Measurements from ENCODE around the gene ARHGEF16.
A peak's percentile ranks its signal among the peaks of the same experiment; 100 is the strongest.

ARHGEF16 gene

GRCh38 chr1:3420218-3420951 is 34.1 kb upstream of the ARHGEF16 start:
- intact Hi-C loops (cut with DNase I) = loop anchor here (5.0 to 10.0 kb wide), 3 partner anchors 408 to 1006 kb away; partner anchors contain the start of gene PEX10
- DNase-seq = no peak

- intact Hi-C loops (cut with DNase I) = loop anchor here (5.0 to 10.0 kb wide), 3 partner anchors 410 to 1008 kb away; partner anchors contain the start of gene PEX10
- peak in 1 of 10 donors; percentile 21 for DNase-seq
Observed at GRCh38 chr1:3422638-3423037, 31.8 kb upstream of the ARHGEF16 start.

GRCh38 chr1:3423245-3423829 is 31.1 kb upstream of the ARHGEF16 start:
- DNase-seq = peak; percentile 45 to 95 (median 60)

DNA sequence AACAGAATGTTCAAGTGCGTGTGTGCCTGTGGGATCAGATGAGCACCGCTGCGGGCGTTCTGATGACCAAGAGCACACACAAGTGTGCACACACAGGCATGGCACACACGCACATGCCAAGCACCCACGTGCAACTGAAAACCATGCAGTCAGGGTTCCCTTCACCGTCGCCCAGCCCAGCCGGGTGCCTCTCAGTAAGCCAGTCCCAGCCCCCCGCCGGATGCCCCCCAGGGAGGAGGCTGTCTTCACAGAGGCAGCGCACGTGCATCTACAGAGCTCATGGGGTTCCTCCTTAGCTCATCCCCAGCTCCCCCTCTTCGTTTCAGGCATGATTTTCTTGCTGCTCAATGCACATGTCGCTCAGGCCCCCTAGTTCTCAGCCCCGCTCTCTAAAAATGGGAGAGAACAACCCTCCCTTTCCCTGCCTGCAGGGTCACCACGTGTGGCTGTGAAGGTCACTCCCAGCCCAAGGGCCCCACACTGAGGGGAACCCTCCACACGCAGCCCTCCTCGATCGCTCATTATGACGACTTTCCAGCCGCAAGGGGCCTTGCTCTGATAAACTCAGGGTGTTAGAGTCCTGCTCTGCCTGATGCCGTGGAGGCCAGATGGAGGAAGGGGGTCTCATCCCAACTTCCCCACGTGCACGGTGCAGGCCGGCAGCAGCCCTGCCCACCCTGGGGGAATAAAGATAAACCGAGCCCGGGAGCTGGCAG is 30.4 kb upstream of the ARHGEF16 start:
- intact Hi-C loops (cut with DNase I) = loop anchor here (1.0 to 10.0 kb wide), 4 partner anchors 412 to 1009 kb away; partner anchors contain the start of gene PEX10
- DNase-seq = peak in 1 of 10 donors; percentile 86

More at GRCh38 chr1:3423245-3423829, 31.1 kb upstream of the ARHGEF16 start:
- intact Hi-C loops (cut with DNase I) = loop anchor here (5.0 to 10.0 kb wide), 3 partner anchors 411 to 1009 kb away; partner anchors contain the start of gene PEX10

DNA sequence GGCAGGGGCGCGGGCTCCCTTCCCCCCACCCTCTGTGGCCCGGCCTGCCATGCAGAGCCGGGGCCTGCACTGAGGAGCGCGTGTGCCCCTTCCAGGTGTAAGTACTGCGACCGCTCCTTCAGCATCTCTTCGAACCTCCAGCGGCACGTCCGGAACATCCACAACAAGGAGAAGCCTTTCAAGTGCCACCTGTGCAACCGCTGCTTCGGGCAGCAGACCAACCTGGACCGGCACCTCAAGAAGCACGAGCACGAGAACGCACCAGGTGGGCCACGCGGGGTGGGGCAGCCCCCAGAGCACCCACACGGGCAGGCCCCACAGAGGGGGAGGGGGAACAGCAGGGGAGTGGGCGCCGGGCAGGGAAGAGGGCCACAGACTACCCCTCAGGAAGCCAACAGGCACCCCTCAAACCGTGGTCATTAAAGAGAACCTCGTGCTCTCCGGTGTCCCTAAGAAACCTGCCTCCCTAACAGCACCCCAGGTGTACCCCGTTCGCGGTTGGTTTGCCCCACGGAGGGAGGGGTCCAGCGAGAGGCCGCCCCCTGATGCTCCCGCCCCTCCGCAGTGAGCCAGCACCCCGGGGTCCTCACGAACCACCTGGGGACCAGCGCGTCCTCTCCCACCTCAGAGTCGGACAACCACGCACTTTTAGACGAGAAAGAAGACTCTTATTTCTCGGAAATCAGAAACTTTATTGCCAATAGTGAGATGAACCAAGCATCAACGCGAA is 28.8 kb upstream of the ARHGEF16 start:
- DNase-seq = peak in 1 of 10 donors; percentile 73
- intact Hi-C loops (cut with DNase I) = loop anchor here (10.0 kb wide), 1 partner anchor 1011 kb away; the partner anchor contains the start of gene PEX10

DNA sequence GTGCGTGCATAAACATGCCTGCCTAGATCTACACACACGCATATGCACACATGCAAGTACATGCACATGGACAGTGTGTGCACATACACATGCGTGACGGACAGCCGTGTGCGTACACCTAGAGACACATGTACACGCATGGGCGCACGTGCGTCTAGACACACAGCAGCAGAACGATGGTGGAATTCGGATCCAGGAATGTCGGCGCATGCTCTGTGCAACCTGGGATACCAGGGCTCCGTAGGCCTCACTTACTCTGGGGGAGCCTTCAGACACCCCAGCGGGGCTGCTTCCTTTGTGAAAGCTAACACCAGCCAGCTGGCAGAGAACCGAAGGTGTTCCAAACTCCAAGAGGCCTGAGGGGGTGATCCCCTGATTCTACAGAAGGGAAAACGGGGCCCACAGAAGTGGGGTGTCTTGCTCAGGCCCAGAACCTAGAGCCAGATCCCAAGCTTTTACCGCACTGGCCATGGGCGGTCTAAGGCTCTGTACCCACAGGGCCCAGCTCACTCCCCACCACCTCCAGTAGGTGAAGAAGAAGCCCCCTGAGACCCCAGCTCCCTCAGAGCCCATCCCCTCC is 27.4 kb upstream of the ARHGEF16 start:
- peak in 1 of 10 donors; percentile 67 for DNase-seq
- intact Hi-C loops (cut with DNase I) = loop anchor here (10.0 kb wide), 1 partner anchor 1012 kb away; the partner anchor contains the start of gene PEX10

DNA sequence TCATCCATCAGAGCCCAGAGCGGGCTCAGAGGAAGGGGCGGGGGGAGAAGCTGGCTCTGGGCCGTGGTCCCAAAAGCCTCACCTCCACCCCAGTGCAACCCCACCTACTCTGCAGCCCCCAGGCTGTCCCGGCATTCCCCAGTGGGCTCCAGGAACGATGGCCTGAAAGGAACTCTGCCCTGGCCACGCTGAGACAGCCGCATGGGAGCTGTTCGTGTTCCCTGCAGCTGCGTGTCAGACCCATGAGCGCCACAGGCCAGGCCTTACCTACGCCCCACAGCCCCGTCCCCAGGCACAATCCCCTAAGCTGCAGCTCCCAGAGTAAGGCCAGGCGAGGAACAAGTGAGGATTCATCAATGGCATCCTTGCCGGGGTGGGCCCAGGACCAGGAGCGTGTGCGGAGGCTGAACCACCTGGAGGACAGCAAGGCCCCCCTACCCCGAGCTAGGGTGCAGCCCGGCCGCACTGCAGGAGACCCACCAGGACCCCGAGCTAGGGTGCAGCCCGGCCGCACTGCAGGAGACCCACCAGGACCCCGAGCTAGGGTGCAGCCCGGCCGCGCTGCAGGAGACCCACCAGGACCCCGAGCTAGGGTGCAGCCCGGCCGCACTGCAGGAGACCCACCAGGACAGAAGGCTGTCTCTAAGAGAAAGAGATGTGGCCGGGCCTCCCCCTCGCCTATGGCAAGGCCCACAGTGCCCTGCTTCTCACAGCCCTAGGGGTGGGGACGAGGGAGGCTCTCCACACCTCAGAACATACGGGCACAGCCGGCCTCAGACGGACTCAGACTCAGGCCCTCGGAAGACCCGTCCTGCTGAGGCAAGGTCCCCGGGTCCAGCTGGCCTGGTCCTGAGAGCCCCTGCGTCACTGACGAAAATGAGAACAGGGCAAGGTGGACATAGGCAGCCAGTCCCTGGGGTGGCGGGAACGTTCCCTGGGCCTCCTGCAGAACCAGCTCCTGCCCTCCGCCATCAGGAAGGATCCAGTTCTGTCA is 26.5 kb upstream of the ARHGEF16 start:
- intact Hi-C loops (cut with DNase I) = loop anchor here (10.0 kb wide), 1 partner anchor 1013 kb away; the partner anchor contains the start of gene PEX10

DNA sequence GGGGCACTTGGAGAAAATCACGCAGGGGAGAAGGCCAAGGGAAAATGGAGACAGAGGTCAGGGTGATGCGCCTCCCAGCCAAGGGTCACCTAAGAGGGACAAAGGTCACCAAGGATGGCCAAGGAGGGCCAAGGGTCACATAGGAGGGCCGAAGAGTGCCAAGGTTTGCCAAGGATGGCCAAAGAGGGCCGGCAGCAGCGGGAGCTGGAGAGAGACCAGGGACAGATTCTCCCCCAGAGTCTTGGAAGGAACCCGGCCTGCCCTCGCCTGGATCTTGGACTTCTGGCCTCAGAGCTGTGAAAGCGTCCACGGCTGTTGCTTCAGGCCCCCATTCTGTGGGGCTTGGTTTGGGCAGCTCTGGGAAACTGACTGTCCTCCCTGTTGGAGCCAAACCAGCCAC is 25.6 kb upstream of the ARHGEF16 start:
- DNase-seq = peak in 2 of 10 donors; percentile 74 to 85
- intact Hi-C loops (cut with DNase I) = loop anchor here (10.0 kb wide), 1 partner anchor 1014 kb away; the partner anchor contains the start of gene PEX10

More for the DNA sequence above, 26.5 kb upstream of the ARHGEF16 start:
- DNase-seq = peak in 2 of 10 donors; percentile 62 to 81

GRCh38 chr1:3429320-3429719 is 25.1 kb upstream of the ARHGEF16 start:
- intact Hi-C loops (cut with DNase I) = loop anchor here (10.0 kb wide), 1 partner anchor 1015 kb away; the partner anchor contains the start of gene PEX10
- peak in 2 of 10 donors; percentile 61 to 81 for DNase-seq

DNA sequence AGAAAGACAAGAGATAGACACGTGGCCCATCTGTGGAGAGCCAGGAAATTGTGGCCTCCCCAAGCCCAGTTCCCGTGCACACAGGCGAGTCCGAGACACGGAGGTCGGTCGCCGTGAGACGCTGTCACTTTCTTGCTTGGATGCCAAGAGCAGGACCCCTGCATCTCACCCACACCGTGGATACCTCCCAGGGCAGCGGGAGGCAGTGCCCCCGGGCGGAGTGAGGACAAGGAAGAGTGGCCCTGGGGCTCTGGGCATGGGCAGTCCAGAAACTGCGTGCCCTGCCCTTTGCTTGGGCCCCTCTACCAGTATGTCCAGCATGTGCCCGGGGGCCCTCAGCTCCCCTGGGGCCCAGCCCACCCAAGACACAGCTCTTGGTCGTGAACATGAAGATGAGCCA is 24.7 kb upstream of the ARHGEF16 start:
- DNase-seq = peak in 2 of 10 donors; percentile 65 to 73
- intact Hi-C loops (cut with DNase I) = loop anchor here (10.0 kb wide), 1 partner anchor 1015 kb away; the partner anchor contains the start of gene PEX10

GRCh38 chr1:3430406-3430805 is 24.1 kb upstream of the ARHGEF16 start:
- intact Hi-C loops (cut with DNase I) = no loop called here

DNA sequence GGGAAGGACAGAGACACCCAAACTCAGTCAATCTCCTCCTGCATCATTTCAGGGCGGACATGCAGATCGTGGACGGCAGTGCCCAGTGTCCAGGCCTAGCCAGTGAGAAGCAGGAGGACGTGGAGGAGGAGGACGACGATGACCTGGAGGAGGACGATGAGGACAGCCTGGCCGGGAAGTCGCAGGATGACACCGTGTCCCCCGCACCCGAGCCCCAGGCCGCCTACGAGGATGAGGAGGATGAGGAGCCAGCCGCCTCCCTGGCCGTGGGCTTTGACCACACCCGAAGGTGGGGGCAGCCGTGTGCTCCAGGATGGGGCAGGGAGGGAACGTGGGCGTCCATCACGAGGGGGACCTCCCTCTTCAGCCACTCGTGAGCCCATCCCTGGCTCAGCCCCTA is 23.6 kb upstream of the ARHGEF16 start:
- intact Hi-C loops (cut with DNase I) = no loop called here
- DNase-seq = peak in 2 of 10 donors; percentile 63 to 73

More at GRCh38 chr1:3430406-3430805, 24.1 kb upstream of the ARHGEF16 start:
- DNase-seq = peak in 2 of 10 donors; percentile 75 to 77

- DNase-seq = peak in 2 of 10 donors; percentile 80 to 82
- intact Hi-C loops (cut with DNase I) = no loop called here
Observed at GRCh38 chr1:3431266-3431665, 23.2 kb upstream of the ARHGEF16 start.

DNA sequence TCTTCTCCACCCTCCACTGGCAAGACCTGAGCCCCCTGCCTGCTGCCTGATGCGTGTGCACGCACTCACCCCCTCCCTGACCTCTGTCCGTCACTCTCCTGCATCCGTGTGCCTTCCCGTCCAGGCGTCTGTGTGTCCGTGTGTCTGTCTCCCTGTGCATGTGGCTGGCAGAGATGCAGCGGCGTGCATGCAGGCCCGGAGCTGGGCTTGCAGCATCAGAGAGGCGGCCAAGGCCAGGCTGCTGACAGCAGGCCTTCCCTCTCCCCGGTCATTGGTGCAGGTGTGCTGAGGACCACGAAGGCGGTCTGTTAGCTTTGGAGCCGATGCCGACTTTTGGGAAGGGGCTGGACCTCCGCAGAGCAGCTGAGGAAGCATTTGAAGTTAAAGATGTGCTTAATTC is 22.8 kb upstream of the ARHGEF16 start:
- peak in 2 of 10 donors; percentile 61 to 82 for DNase-seq
- intact Hi-C loops (cut with DNase I) = no loop called here

GRCh38 chr1:3432306-3432705 is 22.2 kb upstream of the ARHGEF16 start:
- peak in 2 of 10 donors; percentile 59 to 86 for DNase-seq
- intact Hi-C loops (cut with DNase I) = no loop called here

GRCh38 chr1:3433076-3433475 is 21.4 kb upstream of the ARHGEF16 start:
- peak in 2 of 10 donors; percentile 58 to 75 for DNase-seq
- intact Hi-C loops (cut with DNase I) = no loop called here

DNA sequence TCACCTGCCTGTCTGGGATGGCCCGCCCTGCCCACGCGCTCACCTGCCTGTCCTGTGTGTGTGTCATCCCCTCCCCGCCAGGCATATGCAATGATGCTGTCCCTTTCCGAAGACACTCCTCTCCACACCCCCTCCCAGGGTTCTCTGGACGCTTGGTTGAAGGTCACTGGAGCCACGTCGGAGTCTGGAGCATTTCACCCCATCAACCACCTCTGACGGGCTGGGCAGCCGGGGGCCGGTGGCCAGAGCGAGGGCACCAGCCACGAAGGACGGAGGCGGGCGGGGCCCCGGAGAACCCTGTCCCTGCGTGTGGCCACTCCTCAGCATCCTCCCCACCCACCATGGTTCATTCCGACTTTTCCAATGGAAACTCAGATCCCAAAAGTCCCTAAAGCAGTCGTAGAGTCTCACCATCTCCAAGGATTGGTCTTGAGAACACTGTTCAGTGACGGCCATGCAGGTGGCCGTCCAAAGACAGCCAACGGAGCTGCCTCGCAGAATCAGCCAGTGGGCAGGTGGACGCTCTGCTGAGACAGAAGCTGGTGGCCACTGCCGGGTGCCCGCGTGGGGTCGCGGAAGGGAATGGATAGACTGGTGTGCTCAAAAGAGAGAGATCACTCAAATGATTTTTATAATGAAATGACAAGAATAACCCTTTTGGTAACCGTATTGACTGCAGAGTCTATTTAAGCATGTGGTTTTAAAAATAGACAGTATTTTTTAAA is 20.7 kb upstream of the ARHGEF16 start:
- intact Hi-C loops (cut with DNase I) = no loop called here
- peak in 2 of 10 donors; percentile 60 to 83 for DNase-seq

Data from posterior cingulate gyrus (tissue), 11 donors.